Activated naive CD8-positive, alpha-beta T cell treated with anti-CD3 and anti-CD28 coated beads, Interleukin-2, amount 50 U/mL, for 24 hours (primary cell): Measurements from ENCODE around the gene SMDT1.

Source experiments
- ATAC-seq: fragments of 150-1000 bp; cut with Tn5 transposase; one replicate; pipeline ENCODE4 v1.10.0; 2021
- DNase-seq: peaks from one replicate; pipeline ENCODE4 v3.0.0; 2021
- H3K27ac Mint-ChIP-seq: one replicate; pipeline ENCODE4 v1.8.0; 2021; ENCODE audit warnings: mild to moderate bottlenecking, mixed read lengths
- H3K27me3 Mint-ChIP-seq: one replicate; pipeline ENCODE4 v1.8.0; 2021; ENCODE audit warnings: mixed read lengths
- H3K36me3 Mint-ChIP-seq: one replicate; pipeline ENCODE4 v1.8.0; 2021; ENCODE audit warnings: low read depth, mixed read lengths
- H3K4me1 Mint-ChIP-seq: one replicate; pipeline ENCODE4 v1.8.0; 2021; ENCODE audit warnings: mixed read lengths
- H3K4me3 Mint-ChIP-seq: one replicate; pipeline ENCODE4 v1.8.0; 2021; ENCODE audit warnings: mild to moderate bottlenecking, moderate library complexity, mixed read lengths
- H3K9me3 Mint-ChIP-seq: one replicate; pipeline ENCODE4 v1.8.0; 2021; ENCODE audit warnings: mixed read lengths

Gene SMDT1, protein sequence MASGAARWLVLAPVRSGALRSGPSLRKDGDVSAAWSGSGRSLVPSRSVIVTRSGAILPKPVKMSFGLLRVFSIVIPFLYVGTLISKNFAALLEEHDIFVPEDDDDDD

DNA sequence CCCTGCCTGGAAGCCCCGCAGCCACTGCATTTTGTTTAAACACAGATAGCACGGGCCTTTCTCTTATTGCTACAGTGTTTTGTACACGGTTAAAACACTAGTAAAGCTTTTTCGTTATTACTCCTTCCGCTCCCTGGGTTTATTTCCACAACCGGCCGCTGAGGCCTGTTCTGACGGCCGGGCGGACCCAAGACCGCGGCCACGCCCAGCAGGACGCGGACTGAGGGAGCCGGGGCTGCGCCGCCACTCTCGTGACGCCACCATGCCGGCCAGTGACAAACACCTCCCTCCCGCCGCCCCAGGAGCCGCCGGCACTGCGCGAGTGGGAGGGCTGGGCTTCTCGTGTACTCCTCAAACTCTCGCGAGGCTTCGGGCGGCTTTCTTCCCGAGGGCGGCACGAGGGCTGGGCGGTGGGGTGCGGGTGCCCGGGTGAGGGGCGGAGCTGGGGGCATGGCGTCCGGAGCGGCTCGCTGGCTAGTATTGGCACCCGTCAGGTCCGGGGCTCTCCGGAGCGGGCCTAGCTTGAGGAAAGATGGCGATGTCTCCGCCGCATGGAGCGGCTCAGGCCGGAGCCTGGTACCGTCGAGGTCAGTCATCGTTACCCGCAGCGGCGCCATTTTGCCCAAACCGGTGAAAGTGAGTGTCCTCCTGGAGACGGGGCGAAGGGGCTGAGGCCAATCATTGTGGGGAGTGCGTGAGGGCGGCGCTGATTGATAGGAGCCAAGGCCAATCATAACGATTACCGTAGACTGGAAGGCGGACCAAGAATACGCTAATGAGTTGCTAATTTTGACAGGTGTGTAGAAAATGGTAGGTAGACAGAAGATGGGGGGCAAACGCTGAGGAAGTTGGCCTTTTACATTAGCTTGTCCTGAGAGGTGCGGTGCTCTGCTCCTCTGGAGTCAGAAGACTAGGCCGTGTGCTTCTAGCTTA lies at the start of gene SMDT1:
Gene SMDT1, plus strand, starts transcription at position 382 of the 933 bp plus-strand sequence. Its CDS starts 69 bp downstream, at position 451.
- Mint-ChIP-seq H3K4me1 (peaks cover 35% of the 10 kb centered on the region), H3K27ac (peak within 1 kb of the TSS; percentile 93), H3K4me3 (peak within 1 kb of the TSS; percentile 94), H3K36me3 (peaks cover 14% of the 10 kb centered on the region), H3K27me3 (no peaks in the 10 kb centered on the region), H3K9me3 (no peaks in the 10 kb centered on the region)
- DNase-seq (peak; percentile 98), ATAC-seq (peak; percentile 95)

DNA sequence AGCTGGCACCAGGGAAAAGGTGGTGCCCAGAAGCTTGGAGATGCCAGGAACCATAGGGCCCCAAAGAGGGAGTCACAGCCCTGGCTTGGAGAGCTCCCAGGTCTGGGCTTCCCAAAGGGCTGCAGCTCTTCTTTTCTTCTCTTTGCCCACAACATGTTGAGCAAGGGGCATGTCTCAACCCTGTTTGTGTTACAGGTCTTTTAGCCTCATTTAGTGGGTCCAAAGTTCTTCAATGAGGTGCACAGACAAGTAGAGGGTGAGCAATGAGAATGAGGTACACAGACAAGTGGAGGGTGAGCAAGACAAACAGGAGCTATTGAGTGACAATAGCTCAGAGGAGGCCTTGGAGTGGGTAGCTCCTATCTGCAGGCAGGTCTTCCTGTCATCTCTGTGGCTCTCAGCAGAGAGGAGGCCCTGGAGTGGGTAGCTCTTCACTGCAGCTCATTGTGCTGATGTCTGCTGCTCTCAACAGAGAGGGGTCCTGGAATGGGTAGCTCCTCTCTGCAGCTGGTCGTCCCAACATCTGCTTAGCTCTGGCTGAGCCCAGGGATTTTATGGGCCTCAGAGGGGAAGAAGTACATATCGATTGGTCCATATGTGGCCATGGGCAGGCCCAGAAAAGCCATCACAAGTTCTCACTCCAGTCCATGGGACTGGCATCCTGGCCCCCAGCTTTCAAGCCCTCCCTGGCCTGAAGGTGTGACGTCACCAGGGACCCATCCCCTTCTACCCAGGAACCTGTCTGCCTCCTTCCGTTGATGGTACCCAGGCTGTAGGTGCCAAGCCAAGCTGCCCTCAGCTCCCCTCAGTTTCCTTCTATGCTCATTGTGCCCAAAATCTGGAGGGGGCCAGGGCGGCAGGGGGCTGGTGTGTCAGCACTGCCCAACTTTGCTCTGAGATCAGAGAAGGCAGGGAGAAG lies 46.0 kb upstream of the SMDT1 start:
- Mint-ChIP-seq H3K9me3 (peaks cover 17% of the 10 kb centered on the region), H3K27ac (no peak overlapping the region), H3K4me1 (peaks cover 18% of the 10 kb centered on the region), H3K27me3 (no peaks in the 10 kb centered on the region), H3K36me3 (peaks cover 6% of the 10 kb centered on the region), H3K4me3 (no peak overlapping the region)
- ATAC-seq: no peak
- DNase-seq: no peak

DNA sequence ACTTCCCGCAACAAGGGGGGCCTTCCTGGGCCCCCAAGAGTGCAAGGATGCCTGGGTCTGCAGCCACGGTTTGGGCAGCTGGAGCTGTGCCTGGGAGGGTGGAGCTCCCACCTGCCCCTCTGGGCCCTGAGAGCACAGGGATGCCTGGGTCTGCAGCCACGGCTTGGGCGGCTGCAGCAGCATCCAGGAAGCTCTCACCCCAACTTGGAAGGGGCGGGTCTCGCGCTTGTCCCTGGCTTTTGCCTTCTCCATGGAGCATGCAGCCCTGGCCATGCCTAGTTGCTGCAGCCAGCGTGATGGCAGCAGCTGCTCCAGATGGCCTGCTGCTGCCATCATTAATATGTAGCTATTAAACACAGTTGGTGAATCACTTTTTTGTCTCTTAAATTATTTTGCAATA lies 44.2 kb upstream of the SMDT1 start:
- peaks cover 6% of the 10 kb centered on the region for H3K36me3 Mint-ChIP-seq
- ATAC-seq (no peak), DNase-seq (no peak)
- no peak overlapping the region for H3K27ac Mint-ChIP-seq
- H3K4me3 Mint-ChIP-seq: no peak overlapping the region
- peaks cover 17% of the 10 kb centered on the region for H3K9me3 Mint-ChIP-seq
- H3K27me3 Mint-ChIP-seq: no peaks in the 10 kb centered on the region
- peaks cover 16% of the 10 kb centered on the region for H3K4me1 Mint-ChIP-seq

DNA sequence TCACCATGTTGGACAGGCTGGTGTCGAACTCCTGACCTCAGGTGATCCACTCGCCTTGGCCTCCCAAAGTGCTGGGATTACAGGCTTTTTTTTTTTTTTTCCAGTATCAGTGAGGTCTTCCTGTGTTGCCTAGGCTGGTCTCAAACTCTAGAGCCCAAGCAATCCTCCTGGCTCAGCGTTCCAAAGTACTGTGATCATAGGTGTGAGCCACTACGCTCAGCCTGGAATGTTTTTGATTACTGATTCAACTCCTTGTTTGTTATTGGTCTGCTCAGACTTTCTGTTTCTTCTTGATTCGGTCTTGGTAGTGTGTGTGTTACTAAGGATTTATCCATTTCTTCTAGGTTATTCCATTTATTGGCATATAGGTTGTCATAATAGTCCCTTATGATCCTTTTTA lies 40.2 kb upstream of the SMDT1 start:
- H3K27ac Mint-ChIP-seq: no peak overlapping the region
- peaks cover 24% of the 10 kb centered on the region for H3K9me3 Mint-ChIP-seq
- no peaks in the 10 kb centered on the region for H3K27me3 Mint-ChIP-seq
- peaks cover 10% of the 10 kb centered on the region for H3K36me3 Mint-ChIP-seq
- DNase-seq: no peak
- no peak overlapping the region for H3K4me3 Mint-ChIP-seq
- ATAC-seq: no peak
- no peaks in the 10 kb centered on the region for H3K4me1 Mint-ChIP-seq

DNA sequence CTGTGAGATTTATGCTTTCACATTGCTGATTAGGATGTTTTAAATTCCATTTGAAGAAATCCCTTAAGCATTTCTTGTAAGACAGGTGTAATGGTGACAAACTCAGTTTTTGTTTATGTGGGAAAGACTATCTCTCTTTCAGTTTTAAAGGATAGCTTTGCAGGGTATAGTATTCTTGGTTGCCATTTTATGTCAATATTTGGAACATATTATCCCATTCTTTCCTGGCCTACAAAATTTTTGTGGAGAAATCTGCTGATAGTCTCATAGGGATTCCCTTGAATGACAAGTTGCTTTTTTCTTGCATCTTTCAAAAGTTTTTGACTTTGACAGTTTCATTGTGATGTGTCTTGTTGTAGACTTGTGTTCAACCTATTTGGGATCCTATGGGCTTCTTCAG lies 37.7 kb upstream of the SMDT1 start:
- no peak overlapping the region for H3K4me3 Mint-ChIP-seq
- no peaks in the 10 kb centered on the region for H3K27me3 Mint-ChIP-seq
- no peak for DNase-seq
- peaks cover 19% of the 10 kb centered on the region for H3K9me3 Mint-ChIP-seq
- H3K36me3 Mint-ChIP-seq: peaks cover 8% of the 10 kb centered on the region
- ATAC-seq: no peak
- no peaks in the 10 kb centered on the region for H3K4me1 Mint-ChIP-seq
- H3K27ac Mint-ChIP-seq: no peak overlapping the region

DNA sequence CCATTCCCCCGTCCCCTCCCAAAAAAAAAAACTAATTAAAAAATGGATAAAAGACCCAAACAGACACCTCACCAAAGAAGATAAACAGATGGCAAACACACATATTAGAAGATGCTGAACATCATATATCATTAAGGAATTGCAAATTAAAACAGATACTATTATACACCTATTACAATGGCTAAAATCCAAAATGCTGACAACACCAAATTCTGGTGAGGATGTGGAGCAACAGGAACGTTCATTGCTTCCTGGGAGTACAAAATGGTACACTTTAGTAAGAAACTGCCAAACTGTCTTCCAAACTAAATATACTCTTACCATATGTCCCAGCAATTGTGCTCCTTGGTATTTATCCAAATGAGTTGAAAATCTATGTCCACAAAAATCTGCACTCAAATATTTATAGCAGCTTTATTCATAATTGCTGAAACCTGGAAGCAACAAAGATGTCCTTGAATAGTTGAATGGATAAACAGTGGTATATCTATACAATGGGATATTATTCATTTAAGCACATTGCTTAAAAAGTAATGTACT lies 28.8 kb upstream of the SMDT1 start:
- H3K9me3 Mint-ChIP-seq: no peaks in the 10 kb centered on the region
- DNase-seq: no peak
- H3K36me3 Mint-ChIP-seq: no peaks in the 10 kb centered on the region
- no peak overlapping the region for H3K4me3 Mint-ChIP-seq
- ATAC-seq: no peak
- no peaks in the 10 kb centered on the region for H3K4me1 Mint-ChIP-seq
- no peaks in the 10 kb centered on the region for H3K27me3 Mint-ChIP-seq
- no peak overlapping the region for H3K27ac Mint-ChIP-seq

DNA sequence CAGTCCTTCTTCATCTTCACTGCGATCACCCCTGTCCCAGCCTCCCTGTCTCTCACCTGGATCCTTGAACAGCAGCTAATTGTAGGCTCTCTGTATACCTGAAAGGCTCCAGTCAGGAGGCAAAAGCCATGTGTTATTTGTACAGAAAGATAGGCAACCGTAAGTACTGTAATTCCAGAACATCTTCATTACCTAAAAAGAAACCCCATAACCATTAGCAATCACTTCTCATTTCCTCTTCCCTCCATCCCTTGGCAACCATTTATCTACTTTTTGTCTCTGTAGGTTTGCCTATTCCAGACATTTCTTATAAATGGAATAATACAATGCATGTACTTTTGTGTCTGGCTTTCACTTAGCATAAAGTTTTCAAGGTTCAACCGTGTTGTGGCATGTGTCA lies 26.7 kb upstream of the SMDT1 start:
- Mint-ChIP-seq H3K4me3 (no peak overlapping the region), H3K27ac (no peak overlapping the region), H3K9me3 (peaks cover 13% of the 10 kb centered on the region), H3K27me3 (no peaks in the 10 kb centered on the region), H3K36me3 (peaks cover 8% of the 10 kb centered on the region), H3K4me1 (no peaks in the 10 kb centered on the region)
- DNase-seq (no peak), ATAC-seq (no peak)

DNA sequence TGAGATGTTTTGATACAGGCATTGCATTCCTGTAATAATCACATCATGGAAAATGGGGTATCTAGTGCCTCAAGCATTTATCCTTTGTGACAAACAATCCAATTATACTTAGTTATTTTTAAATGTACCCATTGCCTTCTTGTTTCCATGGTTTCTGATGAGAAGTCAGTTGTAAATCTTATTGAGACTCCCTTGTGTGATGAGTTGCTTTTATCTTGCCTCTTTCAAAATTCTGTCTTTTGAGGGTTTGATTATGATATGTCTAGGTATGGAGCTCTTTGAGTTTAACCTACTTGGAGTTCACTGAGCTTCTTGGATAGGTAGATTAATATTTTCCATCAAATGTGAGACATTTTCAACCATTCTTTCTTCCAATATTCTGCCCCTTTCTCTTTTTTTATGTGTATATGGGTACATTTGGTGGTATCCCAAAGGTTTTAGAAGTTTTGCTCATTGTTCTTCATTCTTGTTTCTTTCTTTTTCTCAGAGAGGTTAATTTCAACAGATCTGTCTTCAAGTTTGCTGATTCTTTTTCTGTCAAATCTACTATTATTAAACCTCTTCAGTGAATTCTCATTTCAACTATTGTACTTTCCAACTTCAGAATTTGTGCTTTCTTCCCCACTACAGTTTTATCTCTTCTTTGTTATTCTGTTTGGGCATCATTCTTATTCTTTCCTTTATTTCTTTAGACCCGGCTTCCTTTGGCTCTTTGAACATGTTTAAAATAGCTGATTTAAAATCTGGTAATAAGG lies 22.6 kb upstream of the SMDT1 start:
- H3K4me1 Mint-ChIP-seq: no peaks in the 10 kb centered on the region
- H3K27me3 Mint-ChIP-seq: no peaks in the 10 kb centered on the region
- no peak overlapping the region for H3K4me3 Mint-ChIP-seq
- DNase-seq (no peak), ATAC-seq (no peak)
- no peak overlapping the region for H3K27ac Mint-ChIP-seq
- peaks cover 19% of the 10 kb centered on the region for H3K9me3 Mint-ChIP-seq
- H3K36me3 Mint-ChIP-seq: peaks cover 32% of the 10 kb centered on the region

DNA sequence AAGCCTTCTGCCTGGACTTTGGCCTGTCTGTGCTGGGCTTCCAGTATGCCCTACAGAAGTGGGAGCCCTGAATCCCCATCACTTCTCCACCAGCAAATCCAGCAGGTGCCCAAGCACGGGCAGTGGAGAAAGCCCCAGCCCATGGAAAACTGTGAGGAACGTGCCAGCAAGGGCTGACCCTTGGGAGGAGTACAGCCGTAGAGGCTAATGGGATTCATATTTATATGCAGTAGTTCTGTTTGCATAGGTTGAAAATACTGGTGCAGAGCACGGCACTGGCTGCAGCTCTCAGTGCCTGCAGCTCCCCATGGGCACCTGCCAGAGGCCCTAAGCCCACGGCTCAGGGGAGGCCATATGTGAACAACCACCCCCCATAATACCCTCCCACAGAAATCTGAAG lies 19.0 kb upstream of the SMDT1 start:
- no peak overlapping the region for H3K4me3 Mint-ChIP-seq
- DNase-seq (no peak), ATAC-seq (no peak)

DNA sequence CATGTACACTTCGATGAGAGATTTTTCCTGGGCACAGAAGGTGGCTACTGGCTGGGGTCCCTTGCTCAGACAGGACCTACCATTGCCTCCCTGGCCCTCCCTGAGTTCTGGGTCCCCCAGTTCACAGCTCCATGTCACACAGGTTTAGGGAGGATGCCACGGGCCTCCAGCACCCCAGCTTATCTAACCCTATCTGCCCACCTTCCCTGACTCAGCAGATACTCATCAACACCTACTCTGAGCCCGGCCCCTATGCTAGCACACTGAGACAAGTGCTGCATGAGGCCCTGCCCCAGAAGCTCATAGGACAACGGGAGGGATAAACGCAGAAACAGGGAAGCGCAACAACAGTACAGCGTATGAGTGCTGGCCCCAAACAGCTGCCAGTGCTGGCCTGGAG lies 18.5 kb upstream of the SMDT1 start:
- H3K27me3 Mint-ChIP-seq: no peaks in the 10 kb centered on the region
- H3K27ac Mint-ChIP-seq: no peak overlapping the region
- no peak for DNase-seq

More for the DNA sequence above, 19.0 kb upstream of the SMDT1 start:
- H3K9me3 Mint-ChIP-seq: peaks cover 19% of the 10 kb centered on the region
- peaks cover 38% of the 10 kb centered on the region for H3K36me3 Mint-ChIP-seq
- H3K27ac Mint-ChIP-seq: no peak overlapping the region
- H3K27me3 Mint-ChIP-seq: no peaks in the 10 kb centered on the region
- H3K4me1 Mint-ChIP-seq: no peaks in the 10 kb centered on the region

DNA sequence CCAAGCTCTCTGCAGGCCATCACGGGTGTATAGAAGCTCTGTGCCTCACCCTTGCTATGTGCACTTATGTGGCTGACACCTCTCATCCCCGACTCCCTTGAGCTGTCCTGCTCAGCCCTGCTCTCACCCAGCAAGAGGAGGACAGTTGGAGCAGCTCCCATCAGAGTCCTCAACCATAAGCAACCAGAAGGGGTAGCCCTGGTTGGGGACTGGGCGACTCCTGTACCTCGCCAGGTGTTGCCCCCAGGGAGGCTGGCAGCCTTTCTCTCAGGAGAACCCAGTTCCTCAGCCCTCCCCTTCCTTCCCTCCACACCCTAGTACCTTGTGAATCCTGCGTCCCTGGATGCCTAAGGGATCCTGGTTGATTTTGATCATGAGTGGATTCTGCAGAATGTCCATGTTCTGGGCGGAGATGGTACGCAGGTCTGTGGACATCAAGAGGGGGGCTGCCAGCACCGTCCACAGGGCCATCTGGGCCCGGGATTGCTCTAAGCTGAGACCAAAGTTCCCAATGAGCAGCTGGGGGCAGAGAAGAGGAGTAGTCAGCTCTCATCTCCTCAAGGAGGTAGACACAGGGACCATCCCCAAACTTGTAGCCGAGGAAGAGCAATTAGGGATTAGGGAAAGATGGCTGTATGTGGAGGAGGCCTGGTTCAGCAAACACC lies 16.9 kb upstream of the SMDT1 start:
- Mint-ChIP-seq H3K9me3 (peaks cover 6% of the 10 kb centered on the region), H3K36me3 (peaks cover 32% of the 10 kb centered on the region), H3K4me3 (no peak overlapping the region), H3K27ac (no peak overlapping the region), H3K4me1 (no peaks in the 10 kb centered on the region), H3K27me3 (no peaks in the 10 kb centered on the region)
- ATAC-seq: no peak
- no peak for DNase-seq

More for the DNA sequence above, 18.5 kb upstream of the SMDT1 start:
- ATAC-seq: peak; percentile 36
- H3K36me3 Mint-ChIP-seq: peaks cover 38% of the 10 kb centered on the region
- no peaks in the 10 kb centered on the region for H3K4me1 Mint-ChIP-seq
- no peak overlapping the region for H3K4me3 Mint-ChIP-seq
- H3K9me3 Mint-ChIP-seq: peaks cover 19% of the 10 kb centered on the region

DNA sequence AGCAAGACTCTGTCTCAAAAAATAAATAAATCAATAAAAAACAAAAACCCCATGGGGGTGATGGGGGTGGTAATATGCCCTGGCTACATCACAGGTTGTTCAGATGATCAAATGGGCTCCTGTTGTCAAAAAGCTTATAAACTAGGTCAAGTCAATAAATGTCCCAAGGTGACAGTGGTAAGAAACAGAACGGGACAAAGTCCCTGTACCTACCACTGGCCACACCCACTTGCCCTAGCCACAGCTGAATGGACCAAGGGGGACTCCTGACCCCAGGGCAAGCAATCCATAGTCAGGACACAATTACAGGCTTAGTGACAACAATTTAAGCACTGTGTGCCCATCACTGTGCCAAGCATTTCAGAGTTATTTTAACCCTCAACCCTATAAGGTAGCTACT lies 14.9 kb upstream of the SMDT1 start:
- no peaks in the 10 kb centered on the region for H3K4me1 Mint-ChIP-seq
- no peak for DNase-seq
- peaks cover 17% of the 10 kb centered on the region for H3K36me3 Mint-ChIP-seq
- ATAC-seq: no peak
- no peaks in the 10 kb centered on the region for H3K9me3 Mint-ChIP-seq
- H3K27ac Mint-ChIP-seq: no peak overlapping the region
- H3K4me3 Mint-ChIP-seq: no peak overlapping the region
- H3K27me3 Mint-ChIP-seq: no peaks in the 10 kb centered on the region

DNA sequence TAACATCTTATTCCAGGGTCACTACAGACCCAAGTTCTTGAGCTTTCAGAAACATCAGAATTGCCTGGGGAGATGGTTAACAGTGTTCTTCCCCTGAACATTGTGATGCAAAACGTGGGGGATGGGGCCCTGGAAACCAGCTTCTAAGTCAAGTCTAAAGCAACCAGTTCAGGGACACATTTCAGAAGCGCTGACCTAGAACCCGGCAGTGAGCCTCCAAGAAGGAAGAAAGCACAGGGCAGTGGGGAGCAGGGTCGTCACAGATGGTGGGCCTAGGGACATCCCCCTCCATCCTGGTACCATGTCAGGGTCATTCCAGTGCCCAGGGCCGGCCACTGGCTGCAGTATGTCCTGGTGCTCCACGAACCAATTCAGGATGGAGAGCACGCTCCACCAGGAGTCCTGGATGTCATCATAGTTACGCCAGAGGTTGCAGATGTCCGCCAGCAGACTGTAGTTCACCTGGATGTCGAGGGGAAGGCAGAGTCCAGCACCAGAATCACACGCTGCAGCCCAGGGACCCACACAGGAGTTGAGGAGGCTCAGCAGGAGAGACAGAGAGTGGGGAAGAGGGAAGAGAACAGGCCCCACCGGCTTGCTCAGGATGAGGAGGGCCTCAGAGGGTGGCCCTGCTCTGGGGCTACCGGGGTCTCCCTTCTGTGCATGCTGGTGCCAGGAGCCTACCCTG lies 13.9 kb upstream of the SMDT1 start:
- Mint-ChIP-seq H3K4me1 (peaks cover 5% of the 10 kb centered on the region), H3K36me3 (peaks cover 13% of the 10 kb centered on the region), H3K27me3 (no peaks in the 10 kb centered on the region), H3K27ac (no peak overlapping the region), H3K9me3 (no peaks in the 10 kb centered on the region), H3K4me3 (no peak overlapping the region)
- DNase-seq (no peak), ATAC-seq (no peak)
